Inferior parietal cortex (tissue), 1 donor: ENCODE data around the gene ARHGAP18.

Source experiments
- DNase-seq: peaks from one replicate; pipeline ENCODE4 v3.0.0-alpha.2; 2016; ENCODE audit errors: extremely low spot score

Gene ARHGAP18

GRCh38 chr6:129670634-129671033, 39.3 kb downstream of the ARHGAP18 start:
- no peak for DNase-seq

- DNase-seq, result no peak
Measured at GRCh38 chr6:129667621-129668020, 42.4 kb downstream of the ARHGAP18 start.

GRCh38 chr6:129667034-129667433, 42.9 kb downstream of the ARHGAP18 start:
- no peak for DNase-seq

GRCh38 chr6:129665555-129665954, 44.4 kb downstream of the ARHGAP18 start:
- DNase-seq, result no peak

- no peak for DNase-seq
Measured at GRCh38 chr6:129663531-129663930, 46.4 kb downstream of the ARHGAP18 start.

- no peak for DNase-seq
Measured at GRCh38 chr6:129662980-129663431, 47.0 kb downstream of the ARHGAP18 start.

- no peak for DNase-seq
Measured at GRCh38 chr6:129662406-129662766, 47.6 kb downstream of the ARHGAP18 start.

- DNase-seq, result no peak
Measured at GRCh38 chr6:129661536-129662405, 48.2 kb downstream of the ARHGAP18 start.

GRCh38 chr6:129660346-129660676, 49.7 kb downstream of the ARHGAP18 start:
- no peak for DNase-seq

- no peak for DNase-seq
Measured at GRCh38 chr6:129659590-129660345, 50.2 kb downstream of the ARHGAP18 start.

- DNase-seq, result no peak
Measured at GRCh38 chr6:129659167-129659566, 50.8 kb downstream of the ARHGAP18 start.

- no peak for DNase-seq
Measured at GRCh38 chr6:129657483-129657882, 52.5 kb downstream of the ARHGAP18 start.

GRCh38 chr6:129655334-129655733, 54.6 kb downstream of the ARHGAP18 start:
- no peak for DNase-seq

- no peak for DNase-seq
Measured at GRCh38 chr6:129653746-129654145, 56.2 kb downstream of the ARHGAP18 start.

- DNase-seq, result no peak
Measured at GRCh38 chr6:129653229-129653628, 56.7 kb downstream of the ARHGAP18 start.

GRCh38 chr6:129651291-129651691, 58.7 kb downstream of the ARHGAP18 start:
- DNase-seq, result no peak

- no peak for DNase-seq
Measured at GRCh38 chr6:129648819-129649491, 61.0 kb downstream of the ARHGAP18 start.

- no peak for DNase-seq
Measured at GRCh38 chr6:129647044-129647443, 62.9 kb downstream of the ARHGAP18 start.

- DNase-seq, result no peak
Measured at GRCh38 chr6:129646642-129647041, 63.3 kb downstream of the ARHGAP18 start.

GRCh38 chr6:129645830-129646579, 64.0 kb downstream of the ARHGAP18 start:
- no peak for DNase-seq

- no peak for DNase-seq
Measured at GRCh38 chr6:129645106-129645829, 64.7 kb downstream of the ARHGAP18 start.
